ENCODE measurements around the gene KCNJ16. TPM values are rescaled to one million over a fixed set of nuclear protein-coding genes. Genes with fewer than 3 reads are reported as not detected.

The KCNJ16 gene
- total and polyA plus RNA-seq, 8 donors, result 20.5 to 65.2 (median 28.4) TPM

DNA sequence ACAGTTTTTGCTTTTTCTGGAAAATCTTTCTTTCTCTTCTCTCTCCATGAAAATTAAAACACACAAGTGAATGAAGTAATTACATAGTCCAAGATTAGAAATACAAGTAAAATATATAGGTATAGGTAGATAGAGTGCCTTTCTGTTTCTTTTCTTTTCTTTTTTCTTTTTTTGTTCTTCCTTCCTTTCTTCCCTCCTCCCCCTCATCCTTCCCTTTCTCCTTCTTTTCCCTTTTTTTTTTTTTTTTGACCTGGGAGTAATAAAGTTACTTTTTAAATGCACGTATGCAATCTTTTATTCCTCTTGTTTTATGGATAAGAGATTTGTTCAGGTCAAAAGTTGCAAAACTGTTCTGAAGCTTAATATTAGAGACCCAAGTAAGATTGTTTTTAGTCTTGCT is 59.8 kb downstream of the KCNJ16 start:
- DNase-seq, result no peak
- no peaks in the 10 kb centered on the region for H3K9me3 ChIP-seq
- 75 to 87% methylated on average over 1 of the region's 1 CpG for WGBS, 2 donors
- no peak overlapping the region for H3K27ac ChIP-seq
- TF ChIP-seq, protein P1, sequence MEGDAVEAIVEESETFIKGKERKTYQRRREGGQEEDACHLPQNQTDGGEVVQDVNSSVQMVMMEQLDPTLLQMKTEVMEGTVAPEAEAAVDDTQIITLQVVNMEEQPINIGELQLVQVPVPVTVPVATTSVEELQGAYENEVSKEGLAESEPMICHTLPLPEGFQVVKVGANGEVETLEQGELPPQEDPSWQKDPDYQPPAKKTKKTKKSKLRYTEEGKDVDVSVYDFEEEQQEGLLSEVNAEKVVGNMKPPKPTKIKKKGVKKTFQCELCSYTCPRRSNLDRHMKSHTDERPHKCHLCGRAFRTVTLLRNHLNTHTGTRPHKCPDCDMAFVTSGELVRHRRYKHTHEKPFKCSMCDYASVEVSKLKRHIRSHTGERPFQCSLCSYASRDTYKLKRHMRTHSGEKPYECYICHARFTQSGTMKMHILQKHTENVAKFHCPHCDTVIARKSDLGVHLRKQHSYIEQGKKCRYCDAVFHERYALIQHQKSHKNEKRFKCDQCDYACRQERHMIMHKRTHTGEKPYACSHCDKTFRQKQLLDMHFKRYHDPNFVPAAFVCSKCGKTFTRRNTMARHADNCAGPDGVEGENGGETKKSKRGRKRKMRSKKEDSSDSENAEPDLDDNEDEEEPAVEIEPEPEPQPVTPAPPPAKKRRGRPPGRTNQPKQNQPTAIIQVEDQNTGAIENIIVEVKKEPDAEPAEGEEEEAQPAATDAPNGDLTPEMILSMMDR (IDR thresholded peaks at IDR 0.05), result no peak
- peaks cover 0 to 22% (median 5%) of the 10 kb centered on the region in 3 donors for H3K4me1 ChIP-seq
- H3K36me3 ChIP-seq, result peaks cover 0 to 8% (median 0%) of the 10 kb centered on the region in 3 donors
- no peaks in the 10 kb centered on the region for H3K27me3 ChIP-seq
- intact Hi-C loops (cut with DNase I), result no loop called here
- ATAC-seq, result no peak
- FAIRE-seq, result no peak
- H3K4me3 ChIP-seq, result no peak overlapping the region

DNA sequence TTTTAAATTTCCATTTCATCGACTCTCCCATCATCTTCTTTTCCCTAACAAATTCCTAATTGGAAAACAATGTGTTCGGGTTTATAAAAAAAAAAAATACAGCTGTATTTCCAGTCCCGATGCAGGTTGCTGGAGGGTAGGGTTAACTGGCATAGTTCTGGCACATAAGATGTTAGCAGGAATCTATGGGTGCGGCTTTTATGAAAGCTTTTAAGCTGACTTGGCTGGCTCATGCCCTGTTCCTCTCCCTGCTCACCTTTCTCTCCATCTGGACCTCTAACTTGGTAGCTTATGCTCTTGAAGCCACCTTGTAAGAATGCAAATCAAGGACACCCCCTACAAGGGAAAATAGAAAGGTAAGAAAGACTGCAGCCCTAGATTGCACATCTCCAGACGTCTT is 61.1 kb downstream of the KCNJ16 start:
- peak overlapping the region in 2 of 4 donors; percentile 74 to 77 for H3K27ac ChIP-seq
- no peak for FAIRE-seq

DNA sequence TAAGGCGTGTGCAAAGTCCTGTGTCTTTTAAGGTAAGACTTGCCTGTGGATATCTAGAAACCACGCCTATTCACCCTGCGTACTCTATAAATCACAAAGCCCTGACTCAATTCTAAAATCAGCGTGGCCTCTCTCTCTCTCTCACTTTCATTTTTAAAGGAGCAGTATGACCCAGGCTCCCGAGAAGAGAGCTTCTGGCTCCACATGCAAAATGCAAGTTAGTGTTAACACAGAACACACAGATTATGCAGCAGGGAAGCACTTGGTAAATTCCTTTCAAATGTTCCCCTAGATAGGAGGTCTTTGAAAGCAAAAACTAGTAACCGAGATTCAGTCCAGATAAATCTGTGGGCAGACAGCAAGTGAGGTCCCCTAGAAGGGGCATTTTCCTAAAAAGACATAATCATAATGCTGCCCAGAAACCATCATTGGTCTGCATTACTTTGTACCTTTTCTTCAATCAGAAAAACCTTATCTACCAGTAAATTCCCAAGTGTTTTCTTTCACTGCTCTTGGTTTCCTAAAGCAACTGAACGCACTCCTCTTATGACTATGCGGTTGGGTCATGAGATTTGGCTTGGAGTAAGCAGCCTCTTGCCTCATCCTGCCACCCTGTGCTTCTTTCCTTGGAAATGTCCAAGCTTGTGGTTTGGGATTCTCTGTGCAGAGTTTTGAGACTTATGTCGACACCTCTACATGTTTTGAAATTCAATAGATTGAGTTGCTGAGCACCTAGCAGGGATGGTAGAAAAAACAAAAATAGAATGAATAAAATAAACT is 62.6 kb downstream of the KCNJ16 start:
- Histone ChIP-seq H3K4me1 (peaks cover 0 to 22% (median 5%) of the 10 kb centered on the region in 3 donors), H3K27me3 (no peaks in the 10 kb centered on the region), H3K4me3 (peak overlapping the region in 2 of 4 donors; percentile 20 to 29), H3K36me3 (peaks cover 0 to 5% (median 0%) of the 10 kb centered on the region in 3 donors), H3K9me3 (no peaks in the 10 kb centered on the region), H3K27ac (peak overlapping the region in 3 of 4 donors; percentile 35 to 77 (median 74))
- ATAC-seq, result peak; percentile 87 to 94 (median 92)
- TF ChIP-seq, protein P1 (IDR thresholded peaks at IDR 0.05), result no peak
- intact Hi-C loops (cut with DNase I), result no loop called here
- DNase-seq, result peak in 3 of 6 donors; percentile 13 to 36 (median 29)
- 15 to 19% methylated on average over 9 of the region's 9 CpGs for WGBS, 2 donors
- peak; percentile 75 for FAIRE-seq

More for the DNA sequence above, 61.1 kb downstream of the KCNJ16 start:
- WGBS, 2 donors, result 64 to 69% methylated on average over 5 of the region's 5 CpGs
- no peaks in the 10 kb centered on the region for H3K27me3 ChIP-seq
- no peak for ATAC-seq
- intact Hi-C loops (cut with DNase I), result no loop called here
- H3K36me3 ChIP-seq, result peaks cover 0 to 8% (median 0%) of the 10 kb centered on the region in 3 donors
- H3K4me1 ChIP-seq, result peaks cover 0 to 22% (median 5%) of the 10 kb centered on the region in 3 donors
- TF ChIP-seq, protein P1 (IDR thresholded peaks at IDR 0.05), result no peak
- H3K9me3 ChIP-seq, result no peaks in the 10 kb centered on the region
- no peak overlapping the region for H3K4me3 ChIP-seq
- DNase-seq, result no peak

DNA sequence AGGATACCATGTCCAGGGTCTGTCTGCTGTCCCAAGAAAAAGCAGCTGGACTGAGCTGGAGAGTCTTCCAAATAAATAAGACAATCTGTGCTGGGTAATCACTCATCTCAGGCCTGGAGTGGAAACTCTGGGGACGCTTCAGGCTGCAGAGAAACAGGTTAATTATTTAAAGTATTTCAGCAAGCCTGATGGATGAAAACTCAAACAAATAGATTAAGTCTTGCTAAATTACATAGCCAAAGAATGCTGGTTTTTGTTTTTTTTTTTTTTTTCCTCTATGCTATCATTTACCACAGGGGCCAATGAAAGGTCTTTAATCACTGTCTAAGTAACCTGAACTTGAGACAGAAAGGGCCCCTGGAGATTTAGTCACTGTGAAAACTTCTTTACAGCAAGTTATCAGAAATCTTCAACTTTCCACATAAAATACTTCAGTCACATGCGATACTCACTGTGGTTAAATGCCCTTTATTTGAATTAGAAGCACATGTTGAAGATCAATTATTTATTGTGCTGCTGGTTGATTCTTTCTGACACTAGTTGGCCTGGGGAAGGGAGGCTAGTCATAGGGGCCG is 63.4 kb downstream of the KCNJ16 start:
- FAIRE-seq, result no peak
- no peak for DNase-seq
- WGBS, 2 donors, result 60 to 63% methylated on average over 3 of the region's 3 CpGs
- Histone ChIP-seq H3K4me3 (peak overlapping the region in 1 of 4 donors; percentile 29), H3K36me3 (no peaks in the 10 kb centered on the region), H3K27me3 (no peaks in the 10 kb centered on the region), H3K27ac (peak overlapping the region in 3 of 4 donors; percentile 48 to 77 (median 74)), H3K9me3 (no peaks in the 10 kb centered on the region), H3K4me1 (peaks cover 0 to 22% (median 5%) of the 10 kb centered on the region in 3 donors)
- TF ChIP-seq, protein P1 (IDR thresholded peaks at IDR 0.05), result no peak
- intact Hi-C loops (cut with DNase I), result no loop called here
- ATAC-seq, result peak; percentile 28 to 65 (median 55)
